ENCODE data around the gene CD7.
A peak's percentile ranks its signal among the peaks of the same experiment; 100 is the strongest.

The CD7 gene

DNA sequence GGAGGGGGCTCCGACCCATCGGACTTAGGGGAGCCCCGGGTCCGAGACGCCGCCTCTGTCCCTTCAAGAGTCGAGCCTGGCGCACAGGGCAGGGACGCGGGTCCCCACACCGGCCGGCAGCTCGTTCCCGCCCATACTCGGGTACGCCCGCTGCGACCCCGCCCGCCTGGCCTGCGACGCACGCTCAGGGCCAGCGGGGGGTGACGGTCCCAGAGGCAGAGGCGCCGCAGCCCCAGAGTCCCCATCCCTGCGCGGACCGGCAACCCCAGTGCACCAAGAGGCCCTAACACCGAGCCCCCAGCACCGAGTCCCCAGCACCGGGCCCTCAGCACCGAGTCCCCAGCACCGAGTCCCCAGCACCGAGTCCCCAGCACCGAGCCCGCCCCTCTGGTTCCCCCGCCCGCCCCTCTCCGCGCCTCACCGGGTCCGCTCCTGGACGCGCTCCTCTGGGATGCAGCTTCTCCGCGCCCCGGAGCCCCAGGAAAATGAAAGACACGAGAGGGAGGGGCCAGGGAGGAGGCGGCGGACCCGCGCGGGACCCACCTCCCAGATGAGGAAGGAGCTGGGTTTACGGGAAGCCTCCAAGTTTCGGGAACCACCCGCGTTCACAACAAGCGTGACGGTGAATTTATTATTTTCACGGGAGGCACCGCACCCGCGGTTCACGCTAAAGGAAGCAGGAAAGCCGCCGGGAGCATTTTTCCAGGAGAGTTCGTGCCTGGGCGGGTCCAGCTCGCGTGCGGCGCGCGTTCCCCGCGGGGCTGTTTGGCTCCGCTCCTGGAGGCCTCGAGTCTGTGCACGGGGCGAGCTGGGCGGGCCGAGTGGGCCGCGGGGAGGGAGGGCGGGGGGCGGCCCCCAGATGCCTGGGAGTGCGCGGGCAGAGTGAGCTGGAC is 16.1 kb upstream of the CD7 start, which contains the start of gene SECTM1:
TSS of gene SECTM1 (minus strand) at position 488 of the 893 bp plus-strand sequence. CDS start 6,526 bp downstream, outside the sequence.
- Histone ChIP-seq H3K27ac (replicated peaks; ENCODE audit: low read length) (no peak within 1 kb of the TSS), H3K14ac (ENCODE audit: low read length) (peak within 1 kb of the TSS; percentile 100), H2BK5ac (ENCODE audit: low read length) (peak within 1 kb of the TSS; percentile 53), H2BK15ac (ENCODE audit: low read length) (peak within 1 kb of the TSS; percentile 94), H3K27me3 (ENCODE audit: control insufficient read depth in 3 of 3, insufficient read depth in 3 of 3, low read depth in 1 of 3, low read length in 3 of 3) (peaks cover 16 to 81% (median 43%) of the 10 kb centered on the region in 3 experiments), H3K23ac (ENCODE audit: low read depth, low read length, poor library complexity) (peak within 1 kb of the TSS; percentile 90), H3K9me3 (replicated peaks in 1 of 2; ENCODE audit: control insufficient read depth in 2 of 2, insufficient read depth in 1 of 2, low read depth in 1 of 2, low read length in 2 of 2) (peaks cover 0 to 2% of the 10 kb centered on the region in 2 donors), H3K36me3 (replicated peaks in 1 of 2; ENCODE audit: control insufficient read depth in 2 of 2, insufficient read depth in 2 of 2, low read length in 2 of 2) (no peaks in the 10 kb centered on the region), H2BK120ac (ENCODE audit: low read depth, low read length) (peak within 1 kb of the TSS; percentile 47), H3K4me2 (ENCODE audit: insufficient read depth, low read length, poor library complexity, severe bottlenecking) (peak within 1 kb of the TSS; percentile 77), H2AK5ac (ENCODE audit: low read depth, low read length) (peak within 1 kb of the TSS; percentile 88), H4K8ac (ENCODE audit: low read depth, low read length) (peak within 1 kb of the TSS; percentile 43), H3K4me1 (ENCODE audit: control insufficient read depth in 2 of 2, insufficient read depth in 1 of 2, low read depth in 1 of 2, low read length in 2 of 2) (peaks cover 17 to 22% of the 10 kb centered on the region in 2 donors), H3K79me1 (ENCODE audit: low read depth, low read length) (peaks cover 4% of the 10 kb centered on the region), H3K4me3 (ENCODE audit: low read length in 2 of 2) (peak within 1 kb of the TSS in 1 of 2 donors; percentile 55), H2BK12ac (ENCODE audit: low read length) (peak within 1 kb of the TSS; percentile 94), H4K91ac (ENCODE audit: low read depth, low read length, poor library complexity) (peak within 1 kb of the TSS; percentile 38), H3K4ac (ENCODE audit: low read length) (peak within 1 kb of the TSS; percentile 77), H2AFZ (ENCODE audit: low read length) (peak within 1 kb of the TSS; percentile 3), H3K9ac (ENCODE audit: low read depth, low read length, poor library complexity) (peak within 1 kb of the TSS; percentile 91), H3K18ac (ENCODE audit: low read length) (peak within 1 kb of the TSS; percentile 91)
- WGBS, 2 donors (ENCODE audit: extremely low coverage in 2 of 2, insufficient read length in 2 of 2, insufficient replicate concordance in 1 of 2) = no CpG with 5 or more reads among the region's 90 CpGs
- no peak for DNase-seq (ENCODE audit: low spot score)

DNA sequence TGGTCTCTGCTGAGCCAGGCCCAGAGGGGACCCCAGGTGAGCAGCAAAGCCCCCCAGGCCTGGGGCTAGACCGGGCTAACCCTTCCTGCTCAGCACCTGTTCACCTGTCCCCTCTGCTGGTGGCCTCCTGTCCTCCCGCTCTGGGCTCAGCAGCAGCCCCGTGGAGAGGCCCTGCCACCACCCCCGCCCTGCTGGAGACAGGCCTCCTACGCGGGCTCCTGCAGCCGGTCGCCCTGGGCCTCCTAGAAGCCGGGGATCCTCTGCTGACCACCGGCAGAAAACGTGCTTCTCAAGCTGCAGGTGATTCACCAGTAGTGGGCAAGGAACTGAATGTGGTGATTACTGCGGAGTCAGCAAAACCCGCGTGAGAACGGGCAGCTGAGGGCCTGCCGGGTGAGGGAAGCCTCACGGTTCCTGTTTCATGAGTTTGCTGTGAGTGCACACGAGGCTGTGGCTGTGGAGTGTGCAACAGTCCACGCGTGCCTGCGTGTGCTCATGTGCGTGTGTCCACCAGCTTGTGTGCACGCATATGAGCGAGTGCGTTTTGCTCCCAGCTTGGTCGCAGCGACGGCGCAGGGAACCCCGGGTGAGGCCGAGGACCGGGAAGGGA is 15.4 kb upstream of the CD7 start:
- Histone ChIP-seq H3K79me1 (ENCODE audit: low read depth, low read length) (peaks cover 4% of the 10 kb centered on the region), H3K36me3 (replicated peaks in 1 of 2; ENCODE audit: control insufficient read depth in 2 of 2, insufficient read depth in 2 of 2, low read length in 2 of 2) (no peaks in the 10 kb centered on the region), H3K9ac (ENCODE audit: low read depth, low read length, poor library complexity) (peak overlapping the region; percentile 91), H3K4ac (ENCODE audit: low read length) (peak overlapping the region; percentile 77), H3K14ac (ENCODE audit: low read length) (peak overlapping the region; percentile 100), H4K8ac (ENCODE audit: low read depth, low read length) (peak overlapping the region; percentile 43), H3K27ac (replicated peaks; ENCODE audit: low read length) (no peak overlapping the region), H2AK5ac (ENCODE audit: low read depth, low read length) (peak overlapping the region; percentile 53), H2AFZ (ENCODE audit: low read length) (peak overlapping the region; percentile 3), H3K23ac (ENCODE audit: low read depth, low read length, poor library complexity) (peak overlapping the region; percentile 90), H3K4me1 (ENCODE audit: control insufficient read depth in 2 of 2, insufficient read depth in 1 of 2, low read depth in 1 of 2, low read length in 2 of 2) (peaks cover 16 to 29% of the 10 kb centered on the region in 2 donors), H3K4me3 (ENCODE audit: low read length in 2 of 2) (peak overlapping the region in 1 of 2 donors; percentile 55), H3K18ac (ENCODE audit: low read length) (peak overlapping the region; percentile 91), H3K4me2 (ENCODE audit: insufficient read depth, low read length, poor library complexity, severe bottlenecking) (peak overlapping the region; percentile 77), H3K9me3 (replicated peaks in 1 of 2; ENCODE audit: control insufficient read depth in 2 of 2, insufficient read depth in 1 of 2, low read depth in 1 of 2, low read length in 2 of 2) (peaks cover 0 to 2% of the 10 kb centered on the region in 2 donors), H2BK12ac (ENCODE audit: low read length) (no peak overlapping the region), H2BK5ac (ENCODE audit: low read length) (peak overlapping the region; percentile 53), H3K27me3 (ENCODE audit: control insufficient read depth in 3 of 3, insufficient read depth in 3 of 3, low read depth in 1 of 3, low read length in 3 of 3) (peaks cover 16 to 88% (median 43%) of the 10 kb centered on the region in 3 experiments), H4K91ac (ENCODE audit: low read depth, low read length, poor library complexity) (peak overlapping the region; percentile 38), H2BK15ac (ENCODE audit: low read length) (peak overlapping the region; percentile 94), H2BK120ac (ENCODE audit: low read depth, low read length) (peak overlapping the region; percentile 47)
- no peak for DNase-seq (ENCODE audit: low spot score)
- WGBS, 2 donors (ENCODE audit: extremely low coverage in 2 of 2, insufficient read length in 2 of 2, insufficient replicate concordance in 1 of 2) = no CpG with 5 or more reads among the region's 32 CpGs

DNA sequence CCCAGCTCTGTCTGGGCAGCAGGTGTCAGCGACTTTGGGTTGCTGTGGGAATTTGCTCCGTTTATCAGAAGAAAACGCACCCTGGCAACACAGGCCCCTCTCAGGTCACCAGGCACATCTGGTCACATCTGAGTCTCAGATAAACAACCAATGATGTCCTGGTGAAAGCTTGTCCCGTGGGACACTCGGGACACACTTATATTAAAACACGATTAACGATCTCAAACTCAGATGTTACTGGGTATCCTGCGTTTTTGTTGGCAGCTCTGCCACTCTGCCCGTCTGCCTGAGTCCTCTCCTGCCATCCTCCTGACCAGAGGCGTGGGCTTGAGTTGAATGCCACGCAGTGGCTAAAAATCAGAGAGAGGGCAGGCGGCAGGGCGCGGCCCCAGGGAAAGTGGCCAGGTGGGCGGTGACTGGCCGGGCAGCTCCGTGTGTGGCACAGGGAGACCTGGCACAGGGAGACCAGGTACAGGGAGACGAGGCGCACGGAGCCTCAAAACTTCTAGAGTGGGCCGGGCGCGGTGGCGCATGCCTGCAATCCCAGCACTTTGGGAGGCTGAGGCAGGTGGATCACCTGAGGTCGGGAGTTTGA is 14.0 kb upstream of the CD7 start:
- no peak overlapping the region for H2AFZ ChIP-seq (ENCODE audit: low read length)
- no peak for DNase-seq (ENCODE audit: low spot score)
- H2BK120ac ChIP-seq (ENCODE audit: low read depth, low read length) = no peak overlapping the region
- H3K9ac ChIP-seq (ENCODE audit: low read depth, low read length, poor library complexity) = no peak overlapping the region
- peaks cover 0 to 2% of the 10 kb centered on the region in 2 donors for H3K9me3 ChIP-seq (replicated peaks in 1 of 2; ENCODE audit: control insufficient read depth in 2 of 2, insufficient read depth in 1 of 2, low read depth in 1 of 2, low read length in 2 of 2)
- no peak overlapping the region for H3K27ac ChIP-seq (replicated peaks; ENCODE audit: low read length)
- H3K18ac ChIP-seq (ENCODE audit: low read length) = no peak overlapping the region
- no peak overlapping the region for H3K14ac ChIP-seq (ENCODE audit: low read length)
- no CpG with 5 or more reads among the region's 25 CpGs for WGBS, 2 donors (ENCODE audit: extremely low coverage in 2 of 2, insufficient read length in 2 of 2, insufficient replicate concordance in 1 of 2)
- H3K4me2 ChIP-seq (ENCODE audit: insufficient read depth, low read length, poor library complexity, severe bottlenecking) = no peak overlapping the region
- no peak overlapping the region for H2BK12ac ChIP-seq (ENCODE audit: low read length)
- peaks cover 16 to 95% (median 39%) of the 10 kb centered on the region in 3 experiments for H3K27me3 ChIP-seq (ENCODE audit: control insufficient read depth in 3 of 3, insufficient read depth in 3 of 3, low read depth in 1 of 3, low read length in 3 of 3)
- H3K4me3 ChIP-seq (ENCODE audit: low read length in 2 of 2) = no peak overlapping the region
- no peak overlapping the region for H3K23ac ChIP-seq (ENCODE audit: low read depth, low read length, poor library complexity)
- H2BK5ac ChIP-seq (ENCODE audit: low read length) = peak overlapping the region; percentile 39
- no peak overlapping the region for H2BK15ac ChIP-seq (ENCODE audit: low read length)
- no peak overlapping the region for H4K8ac ChIP-seq (ENCODE audit: low read depth, low read length)
- H3K36me3 ChIP-seq (replicated peaks in 1 of 2; ENCODE audit: control insufficient read depth in 2 of 2, insufficient read depth in 2 of 2, low read length in 2 of 2) = no peaks in the 10 kb centered on the region
- H3K79me1 ChIP-seq (ENCODE audit: low read depth, low read length) = peaks cover 4% of the 10 kb centered on the region
- H2AK5ac ChIP-seq (ENCODE audit: low read depth, low read length) = no peak overlapping the region
- H3K4ac ChIP-seq (ENCODE audit: low read length) = no peak overlapping the region
- peaks cover 21 to 36% of the 10 kb centered on the region in 2 donors for H3K4me1 ChIP-seq (ENCODE audit: control insufficient read depth in 2 of 2, insufficient read depth in 1 of 2, low read depth in 1 of 2, low read length in 2 of 2)
- H4K91ac ChIP-seq (ENCODE audit: low read depth, low read length, poor library complexity) = no peak overlapping the region

Data from neuronal stem cell (in vitro differentiated cells).